IMR-90 (cell line): ENCODE data around the gene TNK2.

Experiments used
- BHLHE40 ChIP-seq: fragments of 150-350 bp; IDR thresholded peaks from 2 replicates; pipeline ENCODE4 v1.6.1; 2016; ENCODE audit warnings: mild to moderate bottlenecking, low read depth, low read length
- CEBPB ChIP-seq: IDR thresholded peaks from 2 replicates; pipeline ENCODE4 v1.6.1; 2012; ENCODE audit warnings: low read depth, low read length, improper control_type of control experiment
- CHD1 ChIP-seq: IDR thresholded peaks from 2 replicates; pipeline ENCODE4 v1.6.1; 2012; ENCODE audit warnings: low read depth, low read length, improper control_type of control experiment
- FOS ChIP-seq: fragments of 150-350 bp; IDR thresholded peaks from 2 replicates; pipeline ENCODE4 v1.6.1; 2016; ENCODE audit warnings: low read depth, low read length
- MAFK ChIP-seq: IDR thresholded peaks from 2 replicates; pipeline ENCODE4 v1.6.1; 2012; ENCODE audit warnings: low read depth, low read length, improper control_type of control experiment
- MXI1 ChIP-seq: IDR thresholded peaks from 2 replicates; pipeline ENCODE4 v1.6.1; 2012; ENCODE audit warnings: low read depth, mild to moderate bottlenecking, low read length, moderate library complexity, borderline replicate concordance
- POLR2A ChIP-seq: IDR thresholded peaks from 2 replicates; pipeline ENCODE4 v1.6.1; 2012; ENCODE audit warnings: mild to moderate bottlenecking, low read depth, low read length
- USF2 ChIP-seq: fragments of 150-350 bp; IDR thresholded peaks from 2 replicates; pipeline ENCODE4 v1.6.1; 2017; ENCODE audit warnings: mild to moderate bottlenecking, antibody characterized with exemption, low read length, low read depth
- TF ChIP-seq, protein P1 (sequence below): conservative IDR thresholded peaks from 2 replicates; pipeline ENCODE4 v1.5.1; 2012; ENCODE audit warnings: mild to moderate bottlenecking, low read depth, low read length, improper control_type of control experiment

DNA sequence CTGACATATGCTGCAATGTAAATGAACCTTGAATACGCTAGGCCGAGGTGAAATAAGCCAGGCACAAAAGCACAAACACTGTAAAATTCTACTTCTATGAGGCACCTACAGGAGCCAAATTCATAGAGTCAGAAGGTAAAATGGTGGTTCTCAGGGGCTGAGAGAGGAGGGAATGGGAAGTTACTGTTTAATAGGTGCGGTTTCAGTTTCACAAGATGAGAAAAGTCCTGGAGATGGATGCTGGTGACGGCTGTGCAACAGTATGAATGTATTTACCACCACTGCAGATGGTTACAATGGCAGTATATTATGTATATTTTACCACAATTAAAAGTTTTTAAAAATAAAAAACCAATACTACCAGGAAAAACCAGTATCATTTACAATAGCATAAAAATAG lies 4.0 kb downstream of the TNK2 start:
- TF ChIP-seq, protein P1, sequence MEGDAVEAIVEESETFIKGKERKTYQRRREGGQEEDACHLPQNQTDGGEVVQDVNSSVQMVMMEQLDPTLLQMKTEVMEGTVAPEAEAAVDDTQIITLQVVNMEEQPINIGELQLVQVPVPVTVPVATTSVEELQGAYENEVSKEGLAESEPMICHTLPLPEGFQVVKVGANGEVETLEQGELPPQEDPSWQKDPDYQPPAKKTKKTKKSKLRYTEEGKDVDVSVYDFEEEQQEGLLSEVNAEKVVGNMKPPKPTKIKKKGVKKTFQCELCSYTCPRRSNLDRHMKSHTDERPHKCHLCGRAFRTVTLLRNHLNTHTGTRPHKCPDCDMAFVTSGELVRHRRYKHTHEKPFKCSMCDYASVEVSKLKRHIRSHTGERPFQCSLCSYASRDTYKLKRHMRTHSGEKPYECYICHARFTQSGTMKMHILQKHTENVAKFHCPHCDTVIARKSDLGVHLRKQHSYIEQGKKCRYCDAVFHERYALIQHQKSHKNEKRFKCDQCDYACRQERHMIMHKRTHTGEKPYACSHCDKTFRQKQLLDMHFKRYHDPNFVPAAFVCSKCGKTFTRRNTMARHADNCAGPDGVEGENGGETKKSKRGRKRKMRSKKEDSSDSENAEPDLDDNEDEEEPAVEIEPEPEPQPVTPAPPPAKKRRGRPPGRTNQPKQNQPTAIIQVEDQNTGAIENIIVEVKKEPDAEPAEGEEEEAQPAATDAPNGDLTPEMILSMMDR = no peak
- TF ChIP-seq POLR2A (no peak), FOS (no peak), CHD1 (no peak), MAFK (no peak), MXI1 (no peak), BHLHE40 (no peak), USF2 (no peak), CEBPB (no peak)
